Measurements from ENCODE around the gene AFF2. TPM values are rescaled to one million over a fixed set of nuclear protein-coding genes. Genes with fewer than 3 reads are reported as not detected.
A peak's percentile ranks its signal among the peaks of the same experiment; 100 is the strongest.

AFF2 gene
- total and polyA plus RNA-seq, 8 donors: 0.04 to 0.93 (median 0.41) TPM

DNA sequence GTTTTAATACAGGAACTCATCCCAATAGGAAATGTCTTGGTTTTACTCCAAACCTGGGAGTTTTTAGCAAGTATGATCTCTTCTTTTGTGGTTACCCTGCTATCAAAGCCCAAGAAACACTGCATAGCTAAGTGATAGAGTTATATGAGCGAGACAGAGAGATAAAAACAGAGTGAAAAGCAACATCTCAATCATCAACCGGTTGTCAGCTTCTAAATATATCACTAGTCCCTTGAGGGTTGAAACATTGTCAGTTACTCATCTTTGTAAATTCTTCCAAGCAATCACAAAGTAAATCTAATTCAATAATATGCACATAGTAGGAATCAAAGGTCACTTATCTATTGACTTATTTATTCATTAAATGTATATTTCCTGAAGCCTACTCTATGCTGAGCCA is 520.7 kb downstream of the AFF2 start:
- WGBS, 2 donors: 55 to 56% methylated on average over 2 of the region's 2 CpGs
- H3K36me3 ChIP-seq: no peaks in the 10 kb centered on the region
- DNase-seq (no peak), ATAC-seq (no peak), FAIRE-seq (no peak)
- H3K27ac ChIP-seq: no peak overlapping the region
- no peaks in the 10 kb centered on the region for H3K4me1 ChIP-seq
- peaks cover 0 to 6% (median 0%) of the 10 kb centered on the region in 4 donors for H3K27me3 ChIP-seq
- H3K9me3 ChIP-seq: no peaks in the 10 kb centered on the region
- H3K4me3 ChIP-seq: no peak overlapping the region
- intact Hi-C loops (cut with DNase I): no loop called here
- TF ChIP-seq, protein P1, sequence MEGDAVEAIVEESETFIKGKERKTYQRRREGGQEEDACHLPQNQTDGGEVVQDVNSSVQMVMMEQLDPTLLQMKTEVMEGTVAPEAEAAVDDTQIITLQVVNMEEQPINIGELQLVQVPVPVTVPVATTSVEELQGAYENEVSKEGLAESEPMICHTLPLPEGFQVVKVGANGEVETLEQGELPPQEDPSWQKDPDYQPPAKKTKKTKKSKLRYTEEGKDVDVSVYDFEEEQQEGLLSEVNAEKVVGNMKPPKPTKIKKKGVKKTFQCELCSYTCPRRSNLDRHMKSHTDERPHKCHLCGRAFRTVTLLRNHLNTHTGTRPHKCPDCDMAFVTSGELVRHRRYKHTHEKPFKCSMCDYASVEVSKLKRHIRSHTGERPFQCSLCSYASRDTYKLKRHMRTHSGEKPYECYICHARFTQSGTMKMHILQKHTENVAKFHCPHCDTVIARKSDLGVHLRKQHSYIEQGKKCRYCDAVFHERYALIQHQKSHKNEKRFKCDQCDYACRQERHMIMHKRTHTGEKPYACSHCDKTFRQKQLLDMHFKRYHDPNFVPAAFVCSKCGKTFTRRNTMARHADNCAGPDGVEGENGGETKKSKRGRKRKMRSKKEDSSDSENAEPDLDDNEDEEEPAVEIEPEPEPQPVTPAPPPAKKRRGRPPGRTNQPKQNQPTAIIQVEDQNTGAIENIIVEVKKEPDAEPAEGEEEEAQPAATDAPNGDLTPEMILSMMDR (IDR thresholded peaks at IDR 0.05): no peak

- Histone ChIP-seq H3K36me3 (no peaks in the 10 kb centered on the region), H3K27me3 (peaks cover 0 to 6% (median 0%) of the 10 kb centered on the region in 4 donors), H3K4me3 (no peak overlapping the region), H3K4me1 (no peaks in the 10 kb centered on the region), H3K27ac (no peak overlapping the region), H3K9me3 (no peaks in the 10 kb centered on the region)
- FAIRE-seq (no peak), DNase-seq (no peak), ATAC-seq (no peak)
- 52% methylated on average over 2 of the region's 2 CpGs for WGBS, 2 donors
- TF ChIP-seq, protein P1 (IDR thresholded peaks at IDR 0.05): no peak
- intact Hi-C loops (cut with DNase I): no loop called here
These were observed 522.1 kb downstream of the AFF2 start for GRCh38 chrX:149022485-149022884.

DNA sequence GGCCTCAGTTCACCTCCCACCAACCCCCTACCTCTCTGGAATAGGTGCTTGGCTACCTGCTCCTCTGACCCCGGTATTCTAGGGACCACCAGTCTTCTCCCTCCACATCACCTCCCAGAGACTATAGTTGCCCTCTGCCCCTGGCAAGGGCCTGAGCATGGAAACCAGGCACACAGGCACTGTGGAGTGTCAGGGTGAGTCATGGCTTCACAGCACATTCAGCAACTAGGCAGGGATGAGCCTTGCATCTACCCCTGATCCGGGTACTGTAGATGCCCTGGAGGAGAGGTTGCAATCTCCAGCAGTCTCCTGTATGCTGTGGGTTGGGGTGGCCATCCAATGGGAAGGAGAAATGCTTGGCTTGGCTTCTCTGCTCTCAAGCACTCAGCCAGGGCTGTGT is 532.0 kb downstream of the AFF2 start:
- 43 to 47% methylated on average over 2 of the region's 2 CpGs for WGBS, 2 donors
- DNase-seq: no peak
- H3K27ac ChIP-seq: no peak overlapping the region
- H3K27me3 ChIP-seq: no peaks in the 10 kb centered on the region
- no peak for FAIRE-seq
- no peaks in the 10 kb centered on the region for H3K9me3 ChIP-seq
- TF ChIP-seq, protein P1 (IDR thresholded peaks at IDR 0.05): no peak
- no peak for ATAC-seq
- intact Hi-C loops (cut with DNase I): no loop called here
- no peak overlapping the region for H3K4me3 ChIP-seq
- H3K36me3 ChIP-seq: no peaks in the 10 kb centered on the region
- H3K4me1 ChIP-seq: no peaks in the 10 kb centered on the region

GRCh38 chrX:149036086-149036485 is 535.7 kb downstream of the AFF2 start:
- intact Hi-C loops (cut with DNase I): no loop called here
- Histone ChIP-seq H3K27me3 (no peaks in the 10 kb centered on the region), H3K4me3 (no peak overlapping the region), H3K4me1 (no peaks in the 10 kb centered on the region), H3K9me3 (no peaks in the 10 kb centered on the region), H3K27ac (no peak overlapping the region), H3K36me3 (no peaks in the 10 kb centered on the region)
- FAIRE-seq (no peak), DNase-seq (no peak), ATAC-seq (no peak)
- 71 to 84% methylated on average over 1 of the region's 1 CpG for WGBS, 2 donors
- TF ChIP-seq, protein P1 (IDR thresholded peaks at IDR 0.05): no peak

DNA sequence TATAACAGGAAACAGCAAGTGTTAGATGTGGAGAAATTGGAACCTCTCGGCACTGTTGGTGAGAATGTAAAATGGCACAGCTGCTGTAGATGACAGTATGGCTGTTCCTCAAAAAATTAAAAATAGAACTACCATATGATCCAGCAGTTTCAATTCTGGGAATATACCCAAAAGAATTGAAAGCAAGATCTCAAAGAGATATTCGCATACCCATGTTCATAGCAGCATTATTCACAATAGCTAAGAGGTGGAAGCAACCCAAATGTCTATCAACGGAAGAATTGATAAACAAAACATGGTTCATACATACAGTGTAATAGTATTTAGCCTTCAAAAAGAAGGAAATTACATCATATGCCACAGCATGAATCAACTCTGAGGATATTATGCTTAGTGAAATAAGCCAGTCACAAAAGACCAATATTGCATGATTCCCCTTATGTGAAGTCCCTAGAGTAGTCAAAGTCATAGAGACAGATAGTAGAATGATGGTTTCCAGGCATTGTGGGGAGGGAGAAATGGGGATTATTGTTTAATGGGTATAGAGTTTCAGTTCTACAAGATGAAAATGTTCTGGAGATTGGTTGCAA is 537.0 kb downstream of the AFF2 start:
- ATAC-seq (no peak), FAIRE-seq (peak; percentile 37), DNase-seq (no peak)
- intact Hi-C loops (cut with DNase I): no loop called here
- 68 to 74% methylated on average over 3 of the region's 3 CpGs for WGBS, 2 donors
- TF ChIP-seq, protein P1 (IDR thresholded peaks at IDR 0.05): no peak
- Histone ChIP-seq H3K4me3 (no peak overlapping the region), H3K27ac (no peak overlapping the region), H3K36me3 (no peaks in the 10 kb centered on the region), H3K27me3 (no peaks in the 10 kb centered on the region), H3K9me3 (no peaks in the 10 kb centered on the region), H3K4me1 (no peaks in the 10 kb centered on the region)
